HG02588 (cell line): ENCODE results near the gene DCDC2C.
"Not testable (repeated sequence)": the region's sequence is repeated elsewhere in the genome, so short reads cannot be mapped to it uniquely, and the experiment has no call there.

Source experiments
- ATAC-seq: cut with Tn5 transposase; IDR thresholded peaks from one replicate; pipeline ENCODE4 v1.9.1; 2021; ENCODE audit warnings: mild to moderate bottlenecking, moderate library complexity; ENCODE audit not compliant: unreplicated experiment

The DCDC2C gene

DNA sequence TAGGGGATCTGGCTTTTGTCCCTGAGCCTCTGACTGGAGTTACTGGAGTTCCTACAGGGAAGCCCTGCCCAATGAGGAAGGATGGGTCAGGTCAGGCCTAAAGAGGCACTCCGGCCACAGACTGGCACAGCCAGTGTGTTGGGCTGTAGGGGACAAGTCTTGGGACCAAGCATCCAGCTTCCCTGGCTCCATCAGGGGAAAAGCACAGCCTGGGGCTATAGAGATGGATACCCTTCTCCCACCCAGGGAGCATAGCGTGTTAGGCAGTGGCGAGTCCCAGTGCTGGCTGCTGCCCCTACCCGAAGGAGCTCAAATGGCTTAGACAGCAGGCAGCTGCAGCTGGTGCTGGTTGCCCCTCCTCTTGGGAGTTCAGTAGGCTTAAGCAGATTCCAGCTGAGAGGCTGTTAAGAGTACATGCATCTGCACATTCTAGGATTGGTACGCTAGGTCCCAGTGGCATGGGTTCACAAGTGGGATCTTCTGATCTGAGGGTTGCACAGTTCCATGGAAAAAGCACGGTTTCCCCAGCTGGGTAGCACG lies 111.4 kb downstream of the DCDC2C start:
- ATAC-seq, result no peak

DNA sequence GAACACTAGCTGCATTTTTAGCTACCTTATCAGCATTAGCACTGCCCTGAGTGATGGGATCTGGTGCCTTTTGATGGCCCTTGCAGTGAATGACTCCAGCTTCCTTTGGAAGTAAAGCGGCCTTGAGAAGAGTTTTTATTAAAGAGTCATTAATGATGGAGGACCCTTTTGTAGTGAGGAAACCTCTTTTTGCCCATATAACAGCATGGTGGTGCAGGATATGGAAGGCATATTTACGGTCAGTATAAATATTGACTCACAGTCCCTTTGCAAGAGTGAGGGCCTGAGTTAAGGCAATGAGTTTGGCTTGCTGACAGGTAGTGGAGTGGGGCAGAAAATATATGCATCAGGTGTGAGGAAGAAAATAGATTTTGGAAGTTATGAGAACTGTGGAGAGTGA lies 113.8 kb downstream of the DCDC2C start:
- ATAC-seq, result not testable (repeated sequence)

DNA sequence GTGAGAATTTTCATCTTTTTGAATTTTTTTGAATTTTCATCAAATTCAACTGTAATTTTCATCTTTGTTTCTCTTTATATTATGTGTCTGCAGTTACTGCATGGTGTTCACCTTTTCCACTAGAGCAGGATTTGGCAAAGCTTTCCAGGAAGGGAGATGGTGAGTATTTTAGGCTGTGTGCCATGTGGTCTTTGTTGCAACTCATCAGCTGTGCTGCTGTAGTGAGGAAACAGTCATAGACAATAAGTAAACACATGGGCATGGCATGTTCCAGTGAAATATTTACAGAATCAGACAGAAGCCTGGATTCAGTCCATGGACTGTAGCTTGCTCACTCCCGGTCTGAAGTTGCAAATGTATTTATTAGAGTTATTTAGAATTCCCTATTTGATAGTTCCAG lies 120.4 kb downstream of the DCDC2C start:
- ATAC-seq, result no peak

DNA sequence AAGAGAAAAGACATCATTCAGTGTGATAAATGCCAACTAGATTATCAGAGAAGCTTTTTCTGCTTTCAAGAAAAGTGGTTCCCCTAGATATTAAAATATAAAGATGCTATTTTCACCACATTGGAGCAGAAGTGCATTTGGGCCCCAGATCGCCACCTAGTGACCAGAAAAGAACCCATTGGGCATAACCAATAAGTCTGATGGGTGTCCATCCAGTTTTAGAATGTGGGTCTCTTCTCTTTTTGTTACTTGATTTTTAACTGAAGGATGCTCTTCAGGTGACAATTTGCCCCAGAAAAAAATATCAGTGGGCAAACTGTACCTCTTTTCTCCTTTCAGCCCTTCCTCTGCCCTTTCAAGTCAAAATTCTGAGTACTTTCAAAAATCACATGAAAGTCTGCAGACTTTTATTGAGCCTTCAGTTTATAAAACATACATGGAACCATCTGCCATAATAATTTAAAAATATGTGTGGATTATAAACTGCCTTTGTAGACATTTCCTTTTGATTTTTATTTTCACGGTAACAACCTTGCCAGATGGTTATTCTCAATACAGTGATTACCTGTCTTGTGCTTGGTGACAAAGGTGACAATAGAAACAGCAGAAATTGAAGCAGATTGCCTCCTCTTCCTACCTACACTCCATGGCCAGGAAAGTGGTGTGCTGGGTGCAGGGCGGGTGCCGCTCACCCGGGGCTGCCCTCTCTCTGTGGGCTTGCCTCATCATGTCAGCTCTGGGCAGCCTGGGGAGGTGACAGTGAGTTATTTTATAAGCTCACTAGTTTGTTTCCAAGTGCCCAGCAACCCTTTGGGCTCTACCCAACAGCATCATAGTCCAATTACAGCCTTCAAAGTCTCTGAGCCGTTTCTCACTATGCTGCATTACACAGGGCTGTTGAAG lies 124.5 kb downstream of the DCDC2C start:
- ATAC-seq, result no peak

DNA sequence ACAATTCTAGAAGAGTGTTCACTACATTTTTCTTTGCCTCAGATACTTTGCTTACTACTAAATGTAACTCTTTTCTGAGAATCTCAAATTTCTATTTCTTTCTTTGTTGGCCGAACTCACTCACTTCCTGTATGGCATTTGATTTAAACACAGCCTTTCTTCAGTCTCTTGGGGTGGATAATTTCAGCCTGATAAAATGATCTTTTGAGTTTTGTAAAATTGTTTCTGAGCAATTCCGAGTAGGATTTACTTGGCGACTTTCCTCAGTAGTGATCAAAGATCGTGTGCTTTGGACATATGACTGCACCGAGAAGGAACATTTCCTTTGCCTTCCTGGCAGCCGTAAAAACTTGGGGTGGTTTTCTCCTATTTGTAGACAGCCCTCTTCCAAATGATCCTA lies 127.4 kb downstream of the DCDC2C start:
- ATAC-seq, result no peak

DNA sequence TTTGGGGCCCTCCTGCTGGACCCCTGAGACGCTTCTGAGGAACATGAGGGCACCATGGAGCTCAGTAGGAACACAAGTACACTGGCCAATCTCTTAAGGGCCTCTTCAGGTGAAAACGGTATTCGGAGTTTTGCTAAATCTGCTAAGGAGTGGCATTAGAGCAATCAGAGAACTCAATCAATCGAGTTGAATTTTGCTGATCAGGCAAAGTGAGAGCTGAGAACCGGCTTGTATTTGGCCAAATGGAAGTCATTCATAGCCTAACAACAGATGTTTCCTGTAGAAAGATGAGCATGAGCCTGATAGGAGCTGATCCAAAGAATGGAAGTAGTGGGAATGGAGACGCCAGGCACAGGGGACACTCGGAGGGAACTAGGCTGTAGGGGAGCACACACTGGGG lies 133.7 kb downstream of the DCDC2C start:
- ATAC-seq, result no peak

DNA sequence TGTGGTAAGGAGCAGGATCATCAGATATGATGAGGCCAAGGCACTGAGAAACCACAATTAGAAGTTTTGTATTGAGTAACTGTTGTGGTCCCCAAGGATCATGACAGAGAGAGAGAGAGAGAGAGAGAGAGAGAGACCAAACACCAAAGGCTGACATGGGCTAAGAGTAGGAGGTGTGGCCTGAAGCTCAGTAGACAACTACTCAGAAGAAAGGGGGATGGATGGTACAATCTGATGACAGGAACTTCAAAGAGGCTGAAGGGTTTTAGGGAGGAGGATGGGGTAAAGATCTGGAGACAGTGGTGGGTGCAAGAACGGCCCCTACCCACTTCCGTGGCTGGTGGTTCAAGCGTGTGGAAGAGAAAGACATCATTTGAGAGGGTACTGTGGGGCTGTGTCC lies 135.0 kb downstream of the DCDC2C start:
- no peak for ATAC-seq

DNA sequence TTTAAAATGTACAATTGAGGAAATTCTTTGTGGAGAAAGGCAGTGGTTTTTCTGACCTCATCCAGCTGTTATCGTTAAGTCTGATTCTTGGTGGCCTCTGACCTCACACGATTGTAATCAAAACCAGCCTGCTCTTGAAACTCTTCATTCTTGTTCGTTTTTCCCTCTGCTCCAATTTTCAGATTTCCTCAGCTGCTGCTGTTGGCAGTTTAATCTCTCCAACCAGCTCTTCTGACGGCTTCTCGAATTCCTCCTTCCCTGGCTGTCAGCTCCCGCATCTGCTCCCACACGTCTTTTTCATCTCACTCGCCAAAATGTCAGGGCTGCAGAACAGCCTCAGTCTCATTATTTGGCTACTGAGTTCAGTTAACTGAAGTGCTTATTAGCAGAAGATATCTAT lies 136.1 kb downstream of the DCDC2C start:
- ATAC-seq, result no peak

DNA sequence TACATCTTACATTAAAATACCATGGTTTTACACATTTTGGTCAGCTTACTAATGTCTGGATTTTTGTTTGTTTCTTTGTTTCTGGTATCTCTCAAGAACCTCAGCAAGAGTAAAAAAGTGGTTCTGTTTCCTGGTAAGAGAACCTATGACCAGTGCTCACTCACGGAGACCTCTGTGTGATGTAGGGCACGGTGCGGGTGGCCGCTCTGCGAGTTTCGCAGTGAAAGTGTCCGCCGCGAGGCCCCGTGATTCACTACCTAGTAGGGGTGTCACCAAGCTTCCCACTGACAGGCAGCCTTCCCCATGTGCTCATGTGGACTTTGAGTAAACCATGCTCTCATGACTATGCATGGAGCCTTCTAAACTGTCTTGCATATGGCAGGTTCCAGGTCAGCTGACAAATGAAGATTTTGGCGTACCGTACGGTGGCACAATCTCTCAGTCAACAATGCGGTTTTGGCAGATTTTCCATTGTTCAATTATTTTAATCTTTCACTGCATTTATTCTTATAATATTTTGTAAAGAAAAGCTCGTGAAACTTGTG lies 137.3 kb downstream of the DCDC2C start:
- ATAC-seq, result no peak

DNA sequence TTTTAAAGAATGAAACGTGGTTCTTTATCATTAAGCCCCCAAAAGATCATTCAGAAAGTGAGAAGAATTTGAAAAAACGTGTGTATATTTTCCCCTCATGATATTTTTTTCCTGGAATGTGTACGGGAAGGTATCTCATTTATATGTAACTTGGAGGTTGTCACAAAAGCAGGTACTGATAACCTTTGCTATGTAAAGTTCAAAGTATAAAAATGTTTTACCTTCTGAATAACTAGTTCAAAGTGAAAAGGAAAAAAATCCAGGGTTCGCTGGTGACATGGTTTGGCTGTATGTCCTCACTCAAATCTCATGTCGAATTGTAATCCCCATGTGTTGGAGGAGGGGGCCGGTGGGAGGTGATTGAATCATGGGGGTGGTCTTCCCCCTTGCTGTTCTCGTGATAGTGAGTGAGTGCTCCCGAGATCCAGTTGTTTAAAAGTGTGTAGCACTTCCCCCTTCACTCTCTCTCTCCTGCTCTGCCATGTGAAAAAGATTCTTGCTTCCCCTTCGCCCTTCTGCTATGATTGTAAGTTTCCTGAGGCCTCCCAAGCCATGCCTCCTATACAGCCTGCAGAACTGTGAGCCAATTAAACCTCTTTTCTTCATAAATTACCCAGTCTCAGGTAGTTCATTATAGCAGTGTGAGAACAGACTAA lies 144.2 kb downstream of the DCDC2C start:
- no peak for ATAC-seq

DNA sequence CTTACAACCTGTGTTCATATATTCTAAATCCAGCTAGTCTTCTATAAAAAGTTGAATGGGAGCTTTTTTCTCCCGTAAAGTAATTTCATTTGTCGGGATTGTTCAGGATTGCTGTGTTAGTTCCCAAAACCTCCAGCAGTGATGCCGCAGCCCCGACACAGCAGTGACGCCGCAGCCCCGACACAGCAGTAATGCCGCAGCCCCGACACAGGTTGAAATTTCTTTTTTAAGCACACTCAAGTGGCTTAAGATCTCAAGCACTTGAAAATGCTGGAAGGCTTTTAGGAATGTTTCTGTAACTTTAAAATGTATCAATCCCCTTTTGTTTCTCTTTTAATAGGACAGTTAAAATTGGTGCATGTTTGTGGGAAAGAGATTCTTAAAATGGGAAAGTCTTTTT lies 145.4 kb downstream of the DCDC2C start:
- ATAC-seq, result no peak

DNA sequence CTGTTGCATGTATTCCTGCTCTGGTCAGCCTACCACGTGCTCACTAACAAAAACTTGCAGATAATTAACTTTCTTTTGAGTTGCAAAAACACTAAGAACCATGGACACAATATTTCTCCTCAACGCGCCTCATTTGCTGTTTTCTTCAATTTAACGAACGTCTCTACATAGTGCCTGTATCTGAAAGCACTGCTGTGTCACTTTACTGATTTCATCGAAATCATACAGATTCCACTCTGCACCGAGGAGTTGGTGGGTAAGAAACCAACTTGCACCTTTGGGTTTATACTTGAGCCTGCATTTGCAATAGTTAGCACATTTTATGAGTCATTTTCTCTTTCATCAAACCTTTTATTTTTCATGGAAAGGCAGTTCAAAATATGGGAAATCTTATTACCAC lies 145.8 kb downstream of the DCDC2C start:
- ATAC-seq, result no peak

DNA sequence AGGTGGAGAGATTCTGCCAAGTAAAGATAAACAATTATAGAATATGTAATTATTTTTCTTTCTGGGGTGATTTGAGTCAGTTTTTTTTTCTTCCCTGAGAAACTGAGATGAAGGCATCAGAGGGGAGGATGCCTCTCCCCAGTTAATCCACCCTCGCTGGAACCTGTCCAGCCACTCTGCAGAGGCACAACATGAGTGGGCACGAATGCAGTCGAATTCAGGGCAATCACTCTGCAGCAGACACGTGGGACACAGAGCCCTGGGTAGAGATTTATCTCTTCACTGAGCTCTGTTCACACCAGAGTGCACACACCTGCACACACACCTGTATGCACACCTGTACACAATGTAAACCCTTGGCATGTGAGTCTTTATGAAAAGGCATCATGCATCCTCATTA lies 154.2 kb downstream of the DCDC2C start:
- no peak for ATAC-seq

DNA sequence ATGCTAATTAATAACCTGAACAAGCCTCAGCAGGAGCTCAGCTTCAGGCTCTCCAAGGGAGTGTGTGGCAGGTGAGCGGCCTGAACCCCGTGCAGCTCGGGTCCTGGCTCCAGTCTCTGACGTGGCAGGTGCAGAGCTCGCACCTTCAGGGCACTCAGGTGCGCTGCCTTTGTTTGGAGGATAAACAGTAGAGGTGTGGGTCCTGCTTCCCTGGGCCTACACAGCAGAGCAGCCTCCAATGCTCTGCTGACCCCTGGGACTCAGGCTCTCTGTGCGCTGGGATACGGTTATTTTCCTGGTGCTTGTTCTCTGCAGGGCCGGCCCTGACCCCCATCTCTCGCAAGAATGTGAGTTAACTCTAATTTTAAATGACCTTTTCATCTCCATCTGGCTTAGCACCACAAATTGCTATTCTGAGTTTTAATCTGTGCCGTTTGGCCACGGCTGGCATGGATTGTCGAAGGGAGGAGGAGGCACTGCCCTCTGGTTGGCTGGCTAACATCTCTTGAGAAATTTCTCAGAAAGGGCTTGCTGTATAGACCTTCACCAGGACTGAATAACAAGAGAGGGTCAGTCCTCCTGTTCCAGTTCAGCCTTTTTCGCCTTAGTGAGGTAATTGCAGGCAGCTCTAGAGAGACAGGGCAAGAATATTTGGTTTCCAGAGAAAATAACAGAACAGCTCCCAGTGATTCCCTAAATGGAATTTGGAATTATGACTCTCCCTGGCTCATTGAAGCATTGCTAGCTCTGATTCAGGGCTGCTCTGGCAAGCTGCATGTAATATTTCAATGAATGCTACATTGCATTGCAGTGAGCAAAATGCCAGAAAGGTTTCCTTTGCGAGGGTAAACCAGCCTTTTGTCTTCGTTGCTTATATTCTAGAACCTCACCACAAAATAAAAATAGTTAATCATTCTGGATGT lies 161.8 kb downstream of the DCDC2C start:
- ATAC-seq, result no peak

DNA sequence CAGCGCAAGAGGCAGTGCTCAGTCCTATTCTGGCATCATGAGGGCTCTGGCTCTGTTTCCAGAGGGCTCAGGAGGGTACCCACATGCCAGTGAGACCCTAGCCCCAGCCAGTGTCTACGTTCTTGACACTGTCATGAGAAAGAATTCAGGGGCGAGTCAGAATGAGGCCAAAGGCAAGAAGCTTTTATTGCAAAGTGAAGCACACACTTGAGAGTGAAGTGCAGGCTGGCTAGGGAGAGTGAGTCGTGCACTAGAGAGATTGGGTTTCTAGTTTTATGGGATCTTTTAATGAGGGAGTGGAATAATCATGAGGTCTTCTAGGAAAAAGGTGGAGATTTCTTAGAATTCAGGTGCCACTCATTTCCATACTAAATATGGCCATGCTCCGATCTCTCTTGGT lies 164.1 kb downstream of the DCDC2C start:
- ATAC-seq, result no peak

DNA sequence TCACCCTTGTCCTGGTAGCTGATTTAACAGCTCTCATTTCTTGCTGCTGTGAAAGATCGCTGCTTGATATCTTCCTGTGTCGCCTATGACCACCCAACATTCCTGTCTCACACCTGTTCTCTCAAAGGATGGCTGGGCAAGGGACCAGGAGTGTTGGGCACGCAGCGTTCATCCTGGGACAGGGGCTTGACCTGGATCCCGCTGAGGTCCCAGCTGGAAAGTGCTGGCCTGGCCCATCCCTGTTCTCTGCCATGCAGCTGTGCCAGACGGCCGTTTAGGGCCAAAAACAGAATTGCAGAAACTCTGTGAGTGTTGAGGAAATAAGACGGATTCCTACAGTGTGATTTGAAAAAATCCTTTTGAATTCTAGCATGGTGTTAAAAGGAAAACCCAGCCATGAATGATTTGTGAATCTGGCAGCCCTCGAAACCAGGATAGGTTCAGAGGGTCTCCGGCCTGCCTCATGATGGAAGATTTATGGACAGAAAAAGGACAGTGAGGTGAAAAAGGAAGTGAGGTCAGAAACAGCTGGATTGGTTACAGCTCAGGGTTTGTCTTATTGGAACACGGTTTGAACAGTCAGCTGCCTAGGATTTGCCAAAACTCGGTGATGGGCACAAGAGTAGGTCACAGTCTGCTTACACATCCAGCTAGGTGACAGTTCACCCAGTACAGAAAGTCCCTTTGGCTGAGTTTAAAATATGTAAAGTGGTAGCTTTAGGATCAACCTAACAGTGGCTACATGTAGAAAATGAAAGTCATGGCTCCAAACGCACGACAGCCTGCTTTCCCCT lies 164.8 kb downstream of the DCDC2C start:
- no peak for ATAC-seq

DNA sequence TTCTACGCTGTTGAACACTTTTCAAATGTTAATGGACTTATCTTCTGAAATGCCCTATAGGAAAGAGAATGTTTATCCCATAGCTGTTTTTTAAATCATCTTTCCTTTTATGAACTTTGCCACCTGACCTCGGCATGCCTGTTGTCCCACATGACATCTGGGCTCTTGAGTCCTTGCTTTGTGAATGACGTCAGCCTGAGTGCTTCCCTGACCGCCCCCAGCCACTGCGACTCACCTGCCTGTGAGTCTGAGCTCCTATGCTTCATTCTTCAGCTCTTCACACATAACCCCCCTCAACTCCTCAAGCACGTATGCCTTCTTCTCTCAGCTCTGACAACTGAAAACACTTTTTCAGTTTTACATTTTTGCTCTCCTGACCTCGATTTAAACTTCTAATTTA lies 166.8 kb downstream of the DCDC2C start:
- ATAC-seq, result no peak

DNA sequence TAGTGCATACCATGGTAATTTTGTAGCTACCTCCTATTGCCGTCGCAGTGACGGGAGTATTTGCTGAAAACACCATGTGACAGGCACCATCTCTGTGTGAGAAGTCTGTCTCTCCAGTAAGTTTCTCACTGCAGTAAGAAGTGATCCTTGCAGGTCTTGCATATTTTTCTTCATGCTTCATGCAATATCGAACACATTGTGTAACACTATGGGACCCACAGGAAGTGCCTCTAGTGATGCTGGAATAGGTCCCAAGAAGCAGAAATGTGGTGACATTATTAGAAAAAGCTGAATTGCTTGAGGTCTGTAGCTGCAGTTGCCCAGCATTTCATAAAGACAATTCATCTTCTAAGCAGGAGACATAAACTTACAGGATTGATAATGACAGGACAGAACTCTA lies 167.6 kb downstream of the DCDC2C start:
- ATAC-seq, result no peak

DNA sequence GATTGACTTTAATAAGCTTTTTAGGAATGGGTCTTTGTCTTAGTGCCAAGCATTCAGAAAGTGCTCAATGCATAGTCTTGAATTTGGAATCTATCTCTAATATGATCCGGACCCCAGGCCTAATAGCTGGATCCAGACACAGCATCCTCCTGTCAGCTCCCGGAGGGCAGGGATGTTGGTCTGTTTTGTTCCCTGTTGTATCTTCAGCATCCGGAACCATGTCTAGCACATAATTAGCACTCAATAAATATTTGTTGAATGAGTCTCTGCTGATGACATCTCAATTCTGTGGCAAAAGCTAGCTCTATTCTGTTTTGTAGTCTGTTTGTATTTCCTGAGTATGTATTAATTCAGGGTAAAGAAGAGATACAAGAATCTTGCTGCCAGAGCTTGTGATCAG lies 169.1 kb downstream of the DCDC2C start:
- no peak for ATAC-seq

DNA sequence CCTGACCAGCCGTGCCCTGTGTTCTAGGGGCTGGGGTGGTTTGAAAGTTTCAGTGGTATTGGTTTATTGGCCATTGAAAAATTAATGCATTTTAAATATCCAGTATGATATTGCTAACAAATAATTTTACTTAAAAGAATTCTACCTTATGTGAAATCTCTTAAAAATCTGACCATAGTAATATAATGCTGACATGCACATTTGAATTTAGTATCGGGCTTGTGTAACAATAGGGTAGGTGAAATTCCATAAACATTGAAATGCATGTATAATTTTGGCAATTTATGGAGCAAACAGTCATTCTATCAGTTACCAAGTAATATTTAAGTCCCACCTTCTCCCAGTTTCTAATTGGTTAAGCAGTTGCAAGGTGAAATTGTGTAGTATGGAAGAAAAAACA lies 170.5 kb downstream of the DCDC2C start:
- ATAC-seq, result no peak
